HG02623 (cell line): ENCODE measurements around the gene NLRC5.
"Not testable (repeated sequence)": the region's sequence is repeated elsewhere in the genome, so short reads cannot be mapped to it uniquely, and the experiment has no call there.

Source experiments
- ATAC-seq: cut with Tn5 transposase; IDR thresholded peaks from one replicate; pipeline ENCODE4 v1.9.1; 2021; ENCODE audit warnings: moderate library complexity; ENCODE audit not compliant: unreplicated experiment

The NLRC5 gene

DNA sequence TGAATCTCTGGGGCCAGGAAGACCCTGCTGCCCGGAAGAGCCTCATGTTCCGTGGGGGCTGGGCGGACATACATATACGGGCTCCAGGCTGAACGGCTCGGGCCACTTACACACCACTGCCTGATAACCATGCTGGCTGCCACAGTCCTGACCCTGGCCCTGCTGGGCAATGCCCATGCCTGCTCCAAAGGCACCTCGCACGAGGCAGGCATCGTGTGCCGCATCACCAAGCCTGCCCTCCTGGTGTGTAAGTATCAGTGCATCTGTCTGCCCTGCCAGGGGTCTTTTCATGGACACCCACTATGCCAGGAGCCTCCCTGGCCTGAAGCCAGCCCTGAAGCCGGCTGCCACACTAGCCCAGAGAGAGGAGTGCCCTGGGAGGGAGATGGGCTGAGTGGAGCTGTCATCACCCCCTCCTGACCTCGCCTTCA, 27.5 kb upstream of the NLRC5 start, which contains the start of gene CETP:
Gene CETP (plus strand): TSS at position 100 of the 431 bp plus-strand sequence. CDS start 30 bp downstream, at position 130.
- ATAC-seq = no peak

DNA sequence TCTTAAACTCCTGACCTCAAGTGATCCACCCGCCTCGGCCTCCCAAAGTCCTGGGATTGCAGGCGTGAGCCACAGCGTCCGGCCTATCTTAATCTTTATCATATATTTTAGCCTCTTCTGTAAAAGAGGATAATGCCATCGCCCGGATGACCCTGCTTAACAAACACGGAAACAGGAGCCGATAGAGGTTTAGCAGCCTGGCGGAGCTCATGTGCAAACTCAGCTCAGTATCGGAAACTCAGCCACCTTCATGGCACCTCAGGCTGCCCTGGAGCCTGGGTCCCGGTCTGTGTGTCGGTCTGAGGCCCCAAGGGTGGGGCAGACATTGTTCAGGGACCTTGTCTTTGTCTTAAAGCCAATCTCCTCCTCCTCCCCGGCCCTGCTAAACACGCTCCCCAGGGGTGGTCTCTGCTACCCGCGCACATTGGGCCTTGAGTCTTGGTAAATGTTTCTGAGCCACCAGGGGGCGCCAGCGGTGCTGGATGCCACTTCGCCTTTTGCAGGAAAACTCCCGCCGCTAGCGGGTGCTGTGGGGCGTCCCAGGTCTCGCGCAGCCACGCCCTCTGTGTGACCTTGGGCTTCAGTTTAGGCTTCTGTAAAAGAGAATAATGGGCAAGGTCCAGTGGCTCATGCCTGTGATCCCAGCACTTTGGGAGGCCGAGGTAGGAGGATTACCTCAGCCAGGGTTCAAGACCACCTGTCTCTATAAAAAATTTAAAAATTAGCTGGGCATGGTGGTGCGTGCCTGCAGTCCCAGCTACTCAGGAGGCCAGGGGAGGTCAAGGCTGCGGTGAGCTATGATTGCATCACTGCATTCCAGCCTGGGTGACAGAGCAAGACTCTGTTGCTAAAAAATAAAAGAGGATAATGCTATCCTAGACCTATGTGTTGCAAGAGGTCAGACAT, 24.9 kb upstream of the NLRC5 start:
- no peak for ATAC-seq

DNA sequence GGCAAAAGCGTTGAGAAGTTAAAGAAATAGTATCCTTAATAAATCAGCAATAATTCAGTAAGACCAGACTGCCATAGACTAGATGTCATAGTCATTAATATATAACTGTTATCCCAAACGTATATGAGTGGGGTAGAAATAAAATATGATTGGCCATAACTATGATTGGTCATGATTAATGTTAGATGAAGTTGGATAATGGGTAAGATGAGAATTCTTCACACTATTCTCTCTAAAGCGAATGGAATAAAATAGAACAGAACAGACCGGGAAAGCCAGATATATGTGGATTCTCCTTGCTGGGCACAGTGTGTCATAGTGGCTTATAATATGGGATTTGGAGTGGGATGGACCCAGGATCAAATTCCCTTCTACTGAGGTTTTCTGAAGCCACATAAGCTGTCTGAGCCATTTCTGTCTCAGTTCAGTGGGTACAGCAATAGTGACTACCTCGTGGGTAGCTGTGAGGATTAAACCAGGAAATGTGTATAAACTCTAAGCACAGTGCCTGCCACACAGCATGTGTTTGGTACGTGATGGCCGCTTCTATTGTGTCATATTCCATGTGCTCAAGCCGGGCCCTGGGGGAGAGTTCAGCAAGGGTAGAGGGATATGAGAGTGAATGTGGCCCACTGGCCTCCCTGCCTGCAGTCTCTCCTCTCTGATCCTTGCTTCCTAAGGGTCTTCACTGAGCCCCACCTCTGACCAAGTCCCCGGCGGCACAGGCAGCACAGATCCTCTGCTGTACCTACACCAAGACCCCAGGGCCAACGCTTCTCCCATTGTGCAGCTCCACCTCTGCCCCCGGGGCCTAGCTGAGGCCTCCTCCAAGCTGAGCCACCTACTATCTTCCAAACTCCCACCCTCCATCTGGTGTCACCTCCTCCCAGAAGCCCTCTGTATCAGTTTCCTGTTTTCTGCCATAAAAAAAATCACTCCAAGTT, 23.9 kb upstream of the NLRC5 start:
- no peak for ATAC-seq

DNA sequence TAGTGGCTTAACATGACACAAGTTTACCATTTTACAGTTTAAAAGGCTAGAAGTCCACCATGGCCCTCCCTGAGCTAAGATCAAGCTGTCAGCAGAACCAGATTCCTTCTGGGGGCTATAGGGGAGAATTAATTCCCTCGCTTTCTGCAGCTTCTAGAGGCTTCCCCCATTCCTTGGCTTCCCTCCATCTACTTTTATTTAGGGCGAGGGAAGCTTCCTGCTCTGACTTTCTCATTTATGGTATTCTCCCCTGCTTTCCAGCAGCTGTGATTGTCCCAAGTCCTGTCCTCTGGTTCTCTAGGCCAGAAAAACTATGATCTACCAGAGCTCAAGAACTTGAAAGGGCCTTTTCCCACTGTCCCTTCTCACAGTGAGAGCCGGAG, 23.3 kb upstream of the NLRC5 start:
- no peak for ATAC-seq

DNA sequence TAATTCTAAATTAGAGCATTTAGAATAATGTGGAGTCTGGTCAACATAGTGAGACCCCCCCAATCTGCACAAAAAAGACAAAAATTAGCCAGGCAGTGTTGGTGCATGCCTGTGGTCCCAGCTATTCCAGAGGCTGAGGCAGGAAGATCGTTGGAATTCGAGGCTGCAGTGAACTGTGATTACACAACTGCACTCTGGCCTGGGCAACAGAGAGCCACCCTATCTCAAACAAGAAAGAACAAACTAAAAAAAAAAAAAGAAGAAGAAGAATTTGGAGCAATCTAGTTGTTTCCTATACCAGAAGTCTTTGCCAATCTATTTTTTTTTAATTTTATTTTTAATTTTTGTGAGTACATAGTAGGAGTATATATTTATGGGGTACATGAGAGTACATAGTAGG, 21.6 kb upstream of the NLRC5 start:
- no peak for ATAC-seq

- ATAC-seq = no peak
These were observed 19.6 kb upstream of the NLRC5 start for GRCh38 chr16:56969769-56970168.

DNA sequence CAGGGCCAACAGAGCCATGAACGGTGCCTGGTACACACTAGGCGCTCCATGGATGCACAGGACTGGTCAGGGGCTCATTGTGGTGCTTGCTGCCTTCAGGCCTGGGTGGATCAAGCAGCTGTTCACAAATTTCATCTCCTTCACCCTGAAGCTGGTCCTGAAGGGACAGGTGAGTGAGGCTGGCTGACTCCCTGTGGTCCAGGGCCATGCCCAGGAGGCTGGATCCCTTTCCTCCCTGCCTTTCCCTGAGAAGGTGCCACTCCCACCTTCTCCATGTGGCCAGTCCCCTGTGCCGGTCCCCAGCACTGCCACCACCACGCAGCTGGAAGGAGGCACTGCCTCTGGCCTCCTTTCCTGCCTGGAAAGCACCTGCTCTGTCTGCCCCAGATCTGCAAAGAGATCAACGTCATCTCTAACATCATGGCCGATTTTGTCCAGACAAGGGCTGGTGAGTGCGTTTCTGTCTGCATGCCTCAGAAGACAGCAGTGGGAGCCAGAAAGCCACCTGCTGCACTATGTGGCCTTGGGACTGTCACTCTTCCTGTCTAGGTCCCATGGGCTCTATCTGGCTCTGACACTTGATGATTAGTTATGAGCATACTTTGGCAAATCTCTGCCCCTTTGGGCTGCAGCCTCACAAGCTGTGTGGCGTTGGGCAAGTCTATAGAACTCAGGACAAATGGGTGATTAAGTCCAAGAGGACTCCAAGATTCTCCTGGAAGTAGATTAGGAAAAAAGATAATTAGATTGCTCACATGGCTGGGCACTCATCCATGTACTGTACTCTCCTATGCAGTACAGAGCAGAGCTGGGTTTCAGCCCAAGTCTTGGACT, 18.2 kb upstream of the NLRC5 start:
- ATAC-seq = peak; percentile 67

DNA sequence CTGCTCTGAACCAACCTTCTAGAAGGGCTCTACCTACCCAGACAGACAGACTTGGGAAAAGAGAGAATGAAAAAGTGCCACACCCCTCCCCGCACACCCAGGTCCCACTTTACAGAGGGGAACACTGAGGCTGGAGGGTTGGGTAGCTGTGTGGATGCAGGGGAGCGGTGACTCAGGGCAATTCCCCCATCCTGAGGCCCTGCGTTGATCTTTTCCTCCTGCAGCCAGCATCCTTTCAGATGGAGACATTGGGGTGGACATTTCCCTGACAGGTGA, 17.7 kb upstream of the NLRC5 start:
- ATAC-seq = no peak

GRCh38 chr16:56972403-56973293, 16.7 kb upstream of the NLRC5 start:
- no peak for ATAC-seq

GRCh38 chr16:56973294-56973689, 16.1 kb upstream of the NLRC5 start:
- no peak for ATAC-seq

GRCh38 chr16:56973899-56974298, 15.5 kb upstream of the NLRC5 start:
- not testable (repeated sequence) for ATAC-seq

GRCh38 chr16:56974549-56975300, 14.6 kb upstream of the NLRC5 start:
- no peak for ATAC-seq

DNA sequence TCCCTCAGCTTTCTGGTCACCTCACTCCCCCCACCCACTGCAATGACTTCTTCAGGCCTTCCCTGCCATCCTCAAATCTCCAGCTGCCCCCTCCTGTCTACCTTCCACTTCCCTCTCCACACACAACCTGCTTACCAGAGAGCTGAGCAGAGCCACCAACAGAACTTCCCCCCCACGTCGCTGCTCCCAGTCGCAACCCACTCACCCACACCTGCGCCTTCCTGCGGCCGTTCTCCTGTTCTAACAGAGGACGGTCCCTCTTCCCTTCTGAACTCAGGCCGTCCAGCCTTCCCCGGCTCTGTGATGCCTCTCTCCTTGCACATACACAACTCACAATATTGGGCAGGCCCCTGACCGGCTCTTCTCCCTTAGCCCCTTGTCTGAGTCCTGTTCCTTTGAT, 13.6 kb upstream of the NLRC5 start:
- ATAC-seq = no peak

DNA sequence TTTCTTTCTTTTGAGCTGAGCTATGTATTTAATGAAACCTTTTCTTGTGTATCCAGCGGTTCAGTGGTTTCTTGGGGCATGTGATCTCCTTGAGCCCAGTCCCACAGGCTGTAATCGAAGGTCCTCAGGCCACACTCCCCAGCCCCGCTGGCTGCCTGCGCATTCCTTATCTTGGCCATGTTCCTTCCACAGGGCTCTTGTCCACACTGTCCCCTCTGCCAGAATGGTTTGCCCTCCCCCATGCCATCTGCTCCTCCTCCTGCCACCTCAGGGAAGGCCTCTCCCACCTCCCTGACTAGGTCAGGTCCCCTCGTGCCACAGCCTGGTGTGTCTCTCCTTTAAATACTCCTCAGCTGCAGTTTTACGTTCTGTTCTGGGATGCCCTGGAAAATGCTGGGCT, 12.1 kb upstream of the NLRC5 start:
- ATAC-seq = no peak

GRCh38 chr16:56977823-56978430, 11.4 kb upstream of the NLRC5 start:
- ATAC-seq = no peak

GRCh38 chr16:56980201-56980535, 9.2 kb upstream of the NLRC5 start:
- ATAC-seq = no peak

DNA sequence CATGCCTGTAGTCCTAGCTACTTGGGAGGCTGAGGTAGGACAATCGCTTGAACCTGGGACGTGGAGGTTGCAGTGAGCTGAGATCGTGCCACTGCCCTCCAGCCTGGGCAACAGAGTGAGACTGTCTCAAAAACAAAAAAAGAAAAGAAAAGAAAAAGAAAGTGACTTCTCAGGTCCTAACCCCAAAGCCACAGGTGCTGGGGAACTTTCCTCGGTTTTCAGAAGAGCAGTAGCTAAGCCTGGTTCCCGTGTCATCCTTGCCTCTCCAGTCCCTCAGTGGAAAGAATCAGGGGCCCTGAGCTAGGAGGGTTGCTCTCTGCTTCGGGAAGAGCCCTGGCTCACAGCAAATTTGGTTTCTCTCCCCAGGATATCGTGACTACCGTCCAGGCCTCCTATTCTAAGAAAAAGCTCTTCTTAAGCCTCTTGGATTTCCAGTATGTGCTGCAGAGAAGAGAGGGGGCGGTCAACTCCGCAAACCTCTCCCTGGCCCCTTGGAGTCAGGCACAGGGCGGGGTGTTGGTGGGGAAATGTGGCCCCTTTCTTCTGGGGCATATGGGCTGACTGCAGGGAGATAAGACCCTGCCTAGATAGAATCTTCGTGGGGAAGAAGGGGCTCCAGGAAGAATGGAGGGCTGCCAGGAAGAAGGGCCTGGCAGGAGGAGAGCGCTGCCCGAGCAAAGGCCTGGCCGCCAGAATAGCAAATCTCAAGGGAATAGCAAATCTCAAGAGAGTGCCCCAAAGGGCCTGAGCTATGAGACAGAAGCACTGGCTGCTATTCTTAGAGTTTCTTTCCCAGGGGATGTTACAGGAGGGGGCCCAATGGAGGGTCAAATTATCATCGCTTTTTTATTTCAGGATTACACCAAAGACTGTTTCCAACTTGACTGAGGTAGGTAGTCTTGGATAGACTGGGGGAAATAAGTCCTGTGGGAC, 8.3 kb upstream of the NLRC5 start:
- ATAC-seq = no peak

DNA sequence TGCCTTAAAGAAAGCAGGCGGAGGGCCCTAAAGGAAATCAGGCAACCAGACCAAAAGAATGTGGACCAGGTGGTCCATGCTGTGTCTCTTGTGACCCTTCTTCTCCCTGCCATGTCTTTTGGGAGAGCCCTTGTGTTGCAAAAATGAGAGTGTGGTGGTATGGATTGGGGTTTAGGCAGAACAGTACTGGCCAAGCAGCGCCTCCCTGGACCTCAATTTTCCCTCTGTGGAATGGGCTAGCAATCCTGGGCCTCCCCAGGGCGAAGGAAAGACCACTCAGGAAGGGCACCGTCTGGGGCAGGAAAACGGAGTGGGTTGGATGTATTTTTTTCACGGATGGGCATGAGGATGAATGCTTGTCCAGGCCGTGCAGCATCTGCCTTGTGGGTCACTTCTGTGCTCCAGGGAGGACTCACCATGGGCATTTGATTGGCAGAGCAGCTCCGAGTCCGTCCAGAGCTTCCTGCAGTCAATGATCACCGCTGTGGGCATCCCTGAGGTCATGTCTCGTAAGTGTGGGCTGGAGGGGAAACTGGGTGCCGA, 7.6 kb upstream of the NLRC5 start:
- ATAC-seq = no peak
